HG03139 (cell line): ENCODE results near the gene CSTPP1.
"Not testable (repeated sequence)": the region's sequence is repeated elsewhere in the genome, so short reads cannot be mapped to it uniquely, and the experiment has no call there.

Experiments
- ATAC-seq: cut with Tn5 transposase; IDR thresholded peaks from one replicate; pipeline ENCODE4 v1.9.1; 2021; ENCODE audit not compliant: unreplicated experiment

The CSTPP1 gene

GRCh38 chr11:46984987-46985386 lies 48.4 kb downstream of the CSTPP1 start:
- ATAC-seq = no peak

- ATAC-seq = no peak
Observed at GRCh38 chr11:46987183-46987582, 50.6 kb downstream of the CSTPP1 start.

- not testable (repeated sequence) for ATAC-seq
Observed at GRCh38 chr11:46989810-46990487, 53.4 kb downstream of the CSTPP1 start.

- ATAC-seq = no peak
Observed at GRCh38 chr11:46991391-46991790, 54.8 kb downstream of the CSTPP1 start.

GRCh38 chr11:46992386-46992785 lies 55.8 kb downstream of the CSTPP1 start:
- ATAC-seq = not testable (repeated sequence)

- ATAC-seq = not testable (repeated sequence)
Observed at GRCh38 chr11:46997796-46998195, 61.2 kb downstream of the CSTPP1 start.

- ATAC-seq = no peak
Observed at GRCh38 chr11:46999217-46999616, 62.7 kb downstream of the CSTPP1 start.

GRCh38 chr11:47000033-47000432 lies 63.5 kb downstream of the CSTPP1 start:
- no peak for ATAC-seq

GRCh38 chr11:47001781-47002181 lies 65.2 kb downstream of the CSTPP1 start:
- ATAC-seq = no peak

- ATAC-seq = no peak
Observed at GRCh38 chr11:47002390-47002789, 65.8 kb downstream of the CSTPP1 start.

GRCh38 chr11:47003180-47003877 lies 66.8 kb downstream of the CSTPP1 start:
- no peak for ATAC-seq

- ATAC-seq = no peak
Observed at GRCh38 chr11:47004595-47005033, 68.1 kb downstream of the CSTPP1 start.

GRCh38 chr11:47005441-47005840 lies 68.9 kb downstream of the CSTPP1 start:
- ATAC-seq = no peak

GRCh38 chr11:47007579-47007978 lies 71.0 kb downstream of the CSTPP1 start:
- no peak for ATAC-seq

GRCh38 chr11:47010179-47010578 lies 73.6 kb downstream of the CSTPP1 start:
- ATAC-seq = no peak

GRCh38 chr11:47014097-47014496 lies 77.5 kb downstream of the CSTPP1 start:
- ATAC-seq = no peak

GRCh38 chr11:47018637-47019036 lies 82.1 kb downstream of the CSTPP1 start:
- ATAC-seq = no peak

- ATAC-seq = no peak
Observed at GRCh38 chr11:47020793-47021526, 84.4 kb downstream of the CSTPP1 start.

GRCh38 chr11:47021527-47021818 lies 84.9 kb downstream of the CSTPP1 start:
- no peak for ATAC-seq

GRCh38 chr11:47021965-47022364 lies 85.4 kb downstream of the CSTPP1 start:
- ATAC-seq = no peak

GRCh38 chr11:47028195-47029093 lies 91.9 kb downstream of the CSTPP1 start:
- no peak for ATAC-seq
